ENCODE results near the gene TWIST2.

The TWIST2 gene

DNA sequence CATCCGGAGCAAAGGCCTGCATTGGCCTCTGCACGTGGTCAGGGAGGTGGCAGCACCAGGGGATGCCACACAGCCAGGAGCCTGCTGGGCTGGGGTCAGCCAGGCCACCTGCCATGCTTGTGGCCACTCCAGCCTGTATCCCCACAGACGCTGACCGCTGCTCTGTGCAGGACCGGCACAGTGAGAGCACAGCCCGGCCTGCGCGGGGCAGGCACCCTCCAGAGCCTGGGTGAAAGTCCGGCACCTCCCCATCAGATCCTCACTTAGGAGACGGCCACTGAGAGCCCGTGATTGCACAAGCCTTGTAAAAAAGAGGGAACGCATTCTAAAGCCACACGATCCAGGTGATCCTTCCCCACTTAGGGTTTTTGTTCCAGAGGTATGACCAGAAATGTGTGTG is 42.2 kb downstream of the TWIST2 start:
- DNase-seq (ENCODE audit: low read depth): no peak

DNA sequence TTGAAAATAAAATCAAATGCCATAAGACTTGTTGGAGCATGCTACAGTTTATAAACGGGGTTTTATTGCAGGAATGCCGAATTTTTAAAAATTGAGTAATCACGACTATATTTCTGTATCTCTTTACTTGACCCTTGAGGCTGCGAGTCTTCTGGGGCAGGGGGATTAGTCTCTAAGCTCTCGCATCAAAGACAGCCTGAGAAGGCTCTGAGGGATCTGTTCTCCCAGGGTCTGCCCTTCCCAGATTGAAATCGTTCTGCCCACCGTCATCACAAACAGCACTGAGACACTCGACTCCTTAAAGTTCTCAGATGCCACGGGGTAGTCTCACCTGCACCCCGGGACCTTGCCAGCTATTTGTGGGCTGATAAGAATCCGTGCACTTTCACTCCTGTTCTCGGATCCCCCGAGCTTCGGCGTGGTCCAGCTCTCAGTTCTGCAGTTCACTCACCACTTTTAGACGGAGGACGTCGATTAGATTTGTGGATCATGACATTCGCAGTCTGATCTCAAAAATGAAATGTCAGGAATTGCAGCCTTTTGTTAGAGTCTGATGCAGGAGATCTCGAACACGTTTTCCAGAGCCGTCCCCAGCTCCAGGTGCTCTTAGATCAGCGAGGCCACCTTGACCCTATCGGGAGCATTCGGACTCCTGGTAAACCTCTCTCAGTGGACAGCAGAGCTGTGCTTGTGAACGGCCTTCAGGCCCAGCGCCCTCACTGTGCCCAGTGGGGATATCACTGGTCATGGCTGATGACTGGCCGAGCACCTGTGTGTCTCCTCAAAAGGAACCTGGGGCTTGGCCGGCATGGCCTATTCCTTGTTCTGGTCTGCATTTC is 43.0 kb downstream of the TWIST2 start:
- no peak for DNase-seq (ENCODE audit: low read depth)

DNA sequence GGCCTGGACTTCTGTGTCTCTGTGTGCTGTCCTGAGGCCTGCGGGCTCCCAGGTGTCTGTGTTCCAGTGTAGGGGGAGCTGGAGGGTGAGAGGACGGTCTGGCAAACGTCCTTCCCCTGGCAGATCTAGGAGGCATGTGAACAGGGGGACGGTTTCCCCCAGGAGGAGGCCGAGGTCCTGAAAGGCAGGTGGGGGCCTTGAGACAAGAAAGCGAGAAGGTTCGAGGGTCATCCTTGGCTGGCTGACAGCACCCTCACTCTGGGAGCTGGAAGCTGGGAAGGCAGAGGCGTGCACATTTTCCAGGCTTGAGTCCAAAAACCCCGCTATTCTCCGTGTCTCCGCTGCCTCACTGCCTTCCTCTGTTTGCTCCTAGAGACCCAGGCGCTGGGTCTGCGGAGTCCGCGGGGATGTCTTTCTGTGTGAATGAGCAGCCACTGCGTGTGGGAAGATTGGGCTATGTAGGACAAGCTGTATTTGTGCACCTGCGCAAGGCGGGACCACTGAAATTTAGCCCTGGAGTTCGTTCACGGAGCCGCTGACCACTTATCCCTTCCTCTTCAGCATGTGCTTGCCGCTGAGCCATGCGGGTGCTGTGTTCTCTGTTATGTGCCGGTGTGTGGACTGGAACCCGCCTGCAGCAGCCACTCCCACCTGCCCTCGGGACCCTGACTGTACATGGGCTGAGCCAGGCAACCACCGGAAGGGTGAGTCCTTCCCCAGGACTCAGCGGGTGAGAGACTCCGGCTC is 43.7 kb downstream of the TWIST2 start:
- no peak for DNase-seq (ENCODE audit: low read depth)

DNA sequence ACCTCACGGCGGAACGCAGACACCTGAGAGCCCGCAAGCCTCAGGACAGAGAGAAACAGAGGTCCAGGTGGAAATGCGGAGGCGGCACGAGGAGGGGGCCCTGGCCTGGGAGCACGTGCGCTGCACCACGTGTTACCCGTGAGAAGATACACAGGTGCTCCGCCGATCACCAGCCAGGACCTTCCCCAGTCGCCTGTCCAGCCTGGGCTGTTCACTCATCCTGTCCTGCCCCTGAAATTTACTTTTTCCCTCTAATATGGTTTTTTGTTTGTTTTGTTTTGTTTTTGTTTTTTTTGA is 44.3 kb downstream of the TWIST2 start:
- no peak for DNase-seq (ENCODE audit: low read depth)

DNA sequence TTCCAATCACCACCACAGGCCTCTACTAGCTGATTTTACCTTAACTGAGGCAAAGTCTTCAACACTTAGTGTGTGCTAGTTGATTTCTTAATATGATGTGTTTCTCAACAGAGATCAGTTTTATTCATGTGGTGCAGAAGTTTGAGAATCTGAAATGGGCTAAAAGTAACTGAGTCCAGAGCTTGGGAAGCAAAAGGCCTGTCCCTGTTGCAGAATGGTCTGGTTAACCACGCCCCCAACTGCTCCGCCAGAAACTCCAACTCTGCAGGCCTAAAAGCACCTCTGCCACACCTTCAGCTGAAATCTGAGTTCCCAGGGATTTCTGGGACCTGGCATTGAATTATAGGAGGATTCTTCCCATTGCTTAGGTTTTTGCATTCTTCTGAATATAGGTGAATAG is 44.9 kb downstream of the TWIST2 start:
- DNase-seq (ENCODE audit: low read depth): no peak

DNA sequence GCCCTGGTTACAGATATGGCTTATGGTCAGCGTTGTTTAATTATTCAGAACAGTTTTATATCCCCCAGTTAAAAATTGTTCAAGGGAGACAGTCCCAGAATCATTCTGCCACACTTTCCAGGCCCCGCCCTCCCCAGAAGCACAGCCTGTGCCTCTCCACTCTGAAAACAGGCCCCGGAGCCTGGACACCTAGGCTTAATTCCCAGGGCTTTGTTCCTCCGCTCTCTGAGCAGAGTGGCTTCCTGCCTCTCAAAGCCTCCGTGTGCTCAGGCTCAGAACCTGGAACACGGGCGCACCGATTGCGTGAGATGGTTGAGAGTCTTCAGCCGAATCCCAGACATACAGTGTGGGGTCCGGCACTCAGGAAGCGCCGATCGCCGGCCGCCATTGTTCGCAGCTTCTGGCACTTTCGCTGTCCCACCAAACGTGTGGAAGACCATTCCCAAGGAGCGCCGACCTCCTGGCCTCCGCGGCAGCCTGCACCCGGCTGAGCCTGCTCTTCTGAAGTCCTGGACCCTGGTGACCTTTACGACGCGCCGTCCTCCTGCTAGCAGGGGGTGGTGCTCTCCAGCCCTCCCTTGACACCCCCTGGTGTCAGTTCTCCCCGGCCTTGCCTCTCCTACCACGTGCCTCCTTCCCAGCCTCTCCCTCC is 45.6 kb downstream of the TWIST2 start:
- no peak for DNase-seq (ENCODE audit: low read depth)

DNA sequence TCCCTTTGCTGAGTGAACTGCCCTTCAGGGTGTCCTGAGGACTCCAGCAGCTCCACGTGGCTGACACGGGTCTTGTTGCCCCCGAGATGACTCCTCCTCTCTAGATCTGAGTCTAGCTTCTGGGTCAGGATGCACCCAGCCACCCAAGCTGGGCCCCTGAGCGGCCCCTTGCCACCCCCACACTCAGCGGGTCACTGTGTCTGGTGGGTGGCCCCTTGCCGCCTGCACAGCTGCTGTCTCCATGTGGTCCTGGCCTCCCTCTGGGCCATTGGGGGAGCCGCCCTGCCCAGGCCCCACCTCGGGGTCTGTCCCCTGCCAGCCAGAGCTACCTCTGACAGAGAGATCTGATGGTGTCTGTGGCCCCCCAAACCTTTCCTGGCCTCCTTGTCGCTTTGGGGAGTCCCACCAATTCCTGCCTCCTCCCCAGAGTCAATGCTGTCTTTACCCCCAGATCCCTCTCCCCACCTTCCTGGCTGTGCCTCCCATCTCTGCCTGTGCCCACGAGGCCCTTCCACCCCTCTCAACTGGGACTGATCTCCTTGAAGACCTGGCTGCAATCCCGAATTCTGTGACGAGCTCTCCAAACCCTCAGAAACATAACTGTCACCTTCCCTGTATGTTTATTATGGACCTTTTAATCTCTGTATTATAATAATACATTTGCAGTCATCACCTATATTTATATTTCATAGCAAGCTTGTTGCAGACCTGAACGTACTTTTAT is 46.5 kb downstream of the TWIST2 start:
- DNase-seq (ENCODE audit: low read depth): no peak

DNA sequence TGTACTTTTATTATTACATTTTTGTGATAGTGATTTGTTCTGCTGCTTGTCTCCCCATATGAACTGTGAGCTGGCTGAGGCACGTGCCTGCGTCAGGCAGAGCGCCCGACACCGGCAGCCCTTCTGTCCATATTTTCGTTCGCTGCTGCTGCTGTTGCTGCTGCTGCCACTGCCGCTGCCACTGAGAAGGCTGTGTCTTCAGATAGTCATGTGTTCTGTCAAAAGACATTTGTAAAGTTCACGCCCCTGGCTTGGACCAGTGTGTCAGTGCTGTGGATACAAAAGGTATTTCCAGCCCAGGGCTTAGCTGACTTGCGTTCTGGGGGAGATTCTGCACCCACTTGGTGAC is 47.0 kb downstream of the TWIST2 start:
- no peak for DNase-seq (ENCODE audit: low read depth)

DNA sequence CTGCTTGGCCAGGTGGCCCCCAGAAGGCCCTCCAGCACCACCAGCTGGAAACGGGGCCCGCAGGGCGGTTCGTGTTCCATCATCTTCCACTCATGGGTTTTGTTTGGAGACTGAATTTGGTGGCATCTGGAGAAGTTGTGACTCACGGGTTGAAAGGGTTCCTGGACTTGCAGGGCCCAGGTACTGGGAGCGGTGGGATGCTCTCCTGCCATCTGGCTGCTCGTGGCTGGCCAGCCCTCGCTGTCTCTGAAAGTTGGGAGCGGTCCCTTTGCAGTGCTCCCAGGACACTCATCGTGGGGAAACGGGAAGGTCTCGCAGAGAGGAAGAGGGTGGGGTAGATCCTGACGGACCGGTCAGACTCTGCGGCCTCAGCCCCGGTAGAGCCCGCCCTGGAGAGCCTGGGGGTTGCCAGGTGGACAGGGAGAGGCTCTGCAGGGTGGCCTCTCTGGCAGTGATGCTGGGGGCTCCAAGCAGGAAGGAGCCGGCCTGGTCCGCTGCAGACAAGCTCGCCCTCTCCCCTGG is 47.5 kb downstream of the TWIST2 start:
- no peak for DNase-seq (ENCODE audit: low read depth)

DNA sequence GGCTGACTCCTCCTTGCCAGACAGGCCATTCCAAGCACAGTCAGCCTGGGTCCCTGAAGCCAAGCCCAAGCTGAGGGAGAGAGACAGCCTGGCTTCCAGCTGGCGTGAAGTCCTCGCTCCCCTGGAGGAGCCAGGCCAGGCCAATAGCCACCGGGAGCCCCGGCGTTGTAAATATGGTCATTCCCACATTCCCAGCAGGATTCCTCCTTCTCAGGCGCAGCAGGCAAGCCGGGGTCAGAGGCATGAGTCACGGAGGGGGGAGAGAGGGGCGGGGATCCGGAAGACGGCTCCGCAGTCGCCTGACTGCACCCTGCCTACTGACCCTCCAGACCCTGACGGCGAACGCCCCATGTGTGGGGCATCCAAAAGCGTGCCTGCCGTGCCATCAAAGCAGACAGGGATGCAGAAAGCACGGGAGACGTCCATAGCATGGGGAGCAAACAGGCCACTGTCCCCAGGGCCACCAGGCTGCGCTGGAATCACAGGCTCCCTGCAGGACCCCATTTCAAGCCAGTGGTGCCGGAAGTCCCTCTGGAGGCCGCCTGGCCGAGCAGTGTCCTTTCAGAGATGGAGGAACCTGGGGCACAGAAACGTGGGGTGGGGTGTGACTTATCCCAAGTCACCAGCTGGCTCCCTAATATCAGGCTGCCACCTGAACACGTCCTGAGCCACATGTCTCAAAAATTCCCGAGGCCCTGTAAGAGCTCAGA is 48.2 kb downstream of the TWIST2 start:
- DNase-seq (ENCODE audit: low read depth): no peak

DNA sequence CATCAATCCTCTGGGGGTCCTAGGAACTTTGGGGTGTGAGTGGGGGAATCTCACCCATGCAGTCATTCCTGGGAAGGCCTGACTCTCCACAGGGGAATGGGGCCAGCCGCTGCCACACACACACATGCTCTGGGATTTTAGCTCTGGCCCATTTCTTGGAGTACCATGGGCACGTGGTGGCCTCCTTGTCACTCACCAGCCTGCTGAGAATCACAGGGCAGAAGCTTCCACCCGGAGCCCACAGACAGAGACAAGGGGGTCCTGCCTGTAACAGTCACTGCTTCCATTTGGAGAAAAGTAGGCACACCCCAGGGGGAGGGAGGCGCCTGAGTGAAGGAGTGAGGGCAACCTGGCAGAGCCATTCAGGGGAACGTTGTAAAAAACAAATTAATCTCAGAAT is 48.8 kb downstream of the TWIST2 start:
- no peak for DNase-seq (ENCODE audit: low read depth)

DNA sequence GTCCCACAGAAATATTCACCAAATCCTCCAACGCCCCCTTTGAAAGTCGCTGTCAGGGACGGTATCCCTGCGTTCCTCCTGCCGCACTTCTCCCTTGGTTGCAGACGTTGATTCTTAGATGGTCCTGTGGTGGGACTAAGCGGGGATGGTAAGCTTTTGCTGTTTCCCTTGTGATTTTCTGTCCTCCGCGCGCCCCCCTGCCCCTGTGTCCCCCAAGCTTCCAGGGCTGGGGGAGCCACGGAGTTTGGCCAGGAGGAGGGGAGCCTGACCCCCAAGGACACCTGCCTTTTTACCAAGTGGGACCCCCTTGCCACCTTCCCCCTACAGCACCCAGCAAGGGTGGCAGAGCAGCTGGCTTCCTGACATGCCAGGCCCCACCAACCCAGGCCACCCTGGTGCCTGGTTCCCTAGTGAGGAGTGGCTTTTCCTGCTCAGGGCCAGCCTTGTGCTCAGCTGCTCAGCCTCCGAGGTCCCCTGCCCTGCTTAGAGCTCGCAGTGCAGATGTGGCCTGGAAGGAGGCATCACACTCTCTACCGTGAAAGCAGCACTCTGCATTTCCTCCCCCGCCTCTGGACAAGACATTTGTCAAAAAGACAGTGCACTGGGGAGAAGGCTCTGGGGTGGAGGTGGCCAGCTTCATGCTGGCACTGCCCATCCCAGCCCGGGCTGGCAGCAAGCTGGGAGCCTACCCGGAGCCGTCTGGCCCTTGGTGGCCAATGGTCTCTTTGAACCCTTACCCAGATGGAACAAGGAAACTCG is 49.4 kb downstream of the TWIST2 start:
- no peak for DNase-seq (ENCODE audit: low read depth)

DNA sequence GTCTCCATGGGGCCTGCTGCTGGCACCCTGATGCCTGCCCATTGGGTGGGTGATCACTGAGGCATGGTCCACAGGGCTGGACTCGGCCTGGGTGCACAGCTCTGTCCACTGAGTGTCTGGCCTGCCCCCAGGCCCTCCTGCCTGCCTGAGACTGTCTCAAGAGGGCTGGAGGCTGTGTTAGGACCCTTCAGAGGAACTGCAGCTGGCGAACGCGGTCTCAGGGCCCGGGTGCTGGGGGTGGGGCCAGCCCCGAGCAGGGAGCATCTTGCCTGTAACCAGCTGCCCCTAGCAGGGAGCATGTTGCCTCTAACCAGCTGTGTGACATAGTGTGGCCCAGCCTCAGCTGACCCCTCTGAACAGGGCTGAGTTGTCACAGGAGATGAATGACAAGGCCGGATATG is 50.0 kb downstream of the TWIST2 start:
- no peak for DNase-seq (ENCODE audit: low read depth)

DNA sequence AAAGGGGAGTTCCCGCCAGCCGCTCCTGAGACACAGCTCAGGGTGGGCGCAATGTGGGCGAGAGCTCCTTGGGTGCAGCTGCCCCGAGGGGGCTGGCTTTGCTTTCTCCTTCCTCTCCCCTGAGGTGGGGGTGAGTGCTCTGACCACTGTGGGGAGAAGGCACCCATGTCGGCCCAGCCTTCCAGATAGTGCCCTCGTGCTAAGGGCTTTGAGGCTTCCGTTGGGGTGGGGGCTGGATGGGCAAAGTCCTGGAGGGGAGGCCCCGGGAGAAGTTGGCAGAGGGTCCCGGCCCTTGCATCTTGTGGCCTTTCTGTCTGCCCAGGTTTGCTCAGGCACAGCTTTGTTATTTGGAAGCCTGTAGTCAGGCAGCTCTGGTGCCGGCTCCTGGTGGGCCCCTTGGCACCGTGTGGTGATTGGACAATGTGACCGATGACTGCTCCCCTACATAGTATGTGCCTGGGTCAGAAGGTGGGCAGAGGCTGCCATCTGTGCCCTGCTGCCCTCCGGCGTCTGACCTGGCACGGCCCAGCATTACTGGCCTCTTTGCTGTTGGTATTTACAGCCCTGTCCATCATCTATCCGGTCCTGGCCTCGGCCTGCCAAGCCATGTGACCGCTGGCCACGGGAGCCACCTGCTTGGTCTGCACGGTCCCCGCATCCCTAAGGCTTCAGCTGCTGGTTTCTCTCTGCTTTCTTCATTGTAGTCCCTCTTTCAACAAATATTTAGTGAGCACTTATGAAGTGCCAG is 50.8 kb downstream of the TWIST2 start:
- DNase-seq (ENCODE audit: low read depth): no peak

DNA sequence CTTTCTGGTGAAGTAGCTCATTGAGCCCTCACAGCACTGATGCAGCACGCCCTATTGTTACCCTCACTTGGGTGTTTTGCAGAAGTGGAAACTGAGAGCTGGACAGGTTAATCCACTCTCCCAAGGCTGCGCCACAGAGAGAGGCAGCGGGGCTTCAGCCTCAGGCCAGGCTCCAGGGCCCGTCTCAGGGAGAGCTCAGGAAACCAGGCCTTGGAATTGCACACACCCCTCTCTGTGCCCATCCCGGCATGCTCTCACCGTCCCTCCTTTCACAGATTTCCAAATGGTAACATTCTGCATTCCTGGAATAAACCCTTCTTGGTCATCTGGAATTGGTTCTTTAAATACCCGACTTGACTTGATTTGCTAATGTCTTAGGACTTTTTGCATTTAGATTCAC is 51.5 kb downstream of the TWIST2 start:
- DNase-seq (ENCODE audit: low read depth): no peak

DNA sequence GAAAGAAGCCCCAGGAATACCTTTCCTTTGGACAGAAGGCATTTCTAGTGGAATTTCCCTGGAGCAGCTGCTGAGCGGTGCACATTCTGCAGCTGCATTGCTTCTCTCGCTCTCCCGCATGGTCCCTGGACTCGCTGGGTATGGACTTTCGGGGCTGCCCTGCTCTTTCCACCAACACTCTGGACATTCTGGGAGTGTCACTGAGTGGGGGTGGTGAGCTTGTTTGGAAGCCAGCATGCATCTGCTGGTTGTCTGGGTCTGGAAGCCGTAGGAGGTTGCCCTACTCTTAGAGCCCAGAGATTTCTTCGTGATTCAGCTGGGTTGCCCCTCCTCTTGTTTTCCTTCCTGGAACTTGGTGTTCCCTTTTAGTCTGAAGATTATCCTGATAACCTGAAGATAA is 52.6 kb downstream of the TWIST2 start:
- no peak for DNase-seq (ENCODE audit: low read depth)

DNA sequence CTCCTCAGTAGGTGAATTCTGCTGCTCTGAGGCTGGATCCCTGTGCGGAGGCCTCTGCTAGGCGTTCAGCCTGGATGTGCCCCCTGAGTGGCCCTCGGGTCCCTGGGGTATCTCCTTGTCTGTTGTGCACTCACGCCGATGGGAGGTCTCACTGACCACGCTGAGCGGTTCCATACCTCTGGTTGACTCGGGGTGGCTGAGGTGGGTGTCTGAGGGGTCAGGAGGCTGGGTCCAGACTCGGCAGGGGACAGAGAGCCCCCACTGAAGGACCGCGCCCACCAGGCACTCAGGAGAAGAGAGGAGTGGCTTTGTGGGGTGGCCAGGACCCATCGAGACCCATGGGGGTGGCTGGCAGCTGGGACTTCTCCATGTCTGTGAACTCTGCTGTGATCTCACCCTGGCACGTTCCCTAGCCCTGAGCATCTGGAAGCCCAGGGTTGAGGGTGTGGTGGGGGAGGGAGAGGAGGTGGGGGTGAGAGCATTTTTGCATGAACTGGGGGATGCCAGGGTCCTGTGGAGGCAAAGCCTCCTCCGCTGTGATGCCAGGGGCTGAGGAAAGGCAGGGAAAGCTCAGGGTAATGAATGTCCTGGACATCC is 53.7 kb downstream of the TWIST2 start:
- no peak for DNase-seq (ENCODE audit: low read depth)

DNA sequence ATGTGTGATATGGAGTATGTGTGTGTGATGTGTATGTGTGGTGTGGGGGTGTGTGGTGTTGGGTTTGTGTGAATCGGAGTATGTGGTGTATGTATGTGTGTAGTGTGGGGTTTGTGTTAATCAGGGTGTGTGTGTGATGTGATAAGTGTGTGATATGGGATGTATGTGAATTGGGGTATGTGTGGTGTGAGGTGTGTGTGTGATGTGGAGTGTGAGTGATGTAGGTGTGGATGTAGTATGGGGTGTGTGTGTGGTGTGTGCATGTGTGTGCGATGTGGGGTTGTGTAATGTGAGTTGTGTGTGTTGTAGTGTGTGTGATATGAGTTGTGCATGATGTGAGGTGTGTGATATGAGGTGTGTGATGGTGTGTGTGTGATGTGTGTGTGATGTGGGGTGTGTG is 54.4 kb downstream of the TWIST2 start:
- no peak for DNase-seq (ENCODE audit: low read depth)

DNA sequence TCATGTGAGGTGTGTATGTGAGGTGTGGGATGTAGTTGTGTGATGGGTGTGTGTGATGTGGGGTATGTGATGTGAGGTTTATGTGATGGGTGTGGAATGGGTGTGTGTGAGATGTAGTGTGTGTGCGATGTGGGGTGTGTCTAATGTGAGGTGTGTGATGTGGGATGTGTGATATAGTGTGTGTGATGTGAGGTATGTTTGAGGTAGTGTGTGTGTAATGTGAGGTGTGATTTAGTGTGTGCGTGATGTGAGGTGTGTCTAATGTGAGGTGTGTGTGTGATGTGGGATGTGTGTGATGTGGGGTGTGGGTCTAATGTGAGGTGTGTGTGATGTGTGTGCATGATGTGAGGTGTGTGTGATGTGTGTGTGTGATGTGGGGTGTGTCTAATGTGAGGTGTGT is 55.3 kb downstream of the TWIST2 start:
- no peak for DNase-seq (ENCODE audit: low read depth)

DNA sequence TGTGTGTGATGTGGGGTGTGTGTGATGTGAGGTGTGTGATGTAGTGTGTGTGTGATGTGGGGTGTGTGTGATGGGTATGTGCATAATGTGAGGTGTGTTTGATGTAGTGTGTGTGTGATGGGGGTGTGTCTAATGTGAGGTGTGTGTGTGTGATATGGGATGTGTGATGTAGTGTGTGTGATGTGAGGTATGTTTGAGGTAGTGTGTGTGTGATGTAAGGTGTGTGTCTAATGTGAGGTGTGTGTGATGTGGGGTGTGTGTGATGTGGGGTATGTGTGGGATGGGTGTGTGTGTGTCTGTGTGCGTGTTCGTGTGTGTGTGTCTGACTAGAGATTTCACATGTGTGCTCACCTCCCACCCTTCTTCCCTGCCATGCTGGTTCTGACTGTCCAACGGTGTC is 56.3 kb downstream of the TWIST2 start:
- DNase-seq (ENCODE audit: low read depth): no peak

Measured in stimulated activated CD8-positive, alpha-beta memory T cell treated with anti-CD3 and anti-CD28 coated beads, Interleukin-12 subunit alpha, Interleukin-12 subunit beta, amount 100 ng/mL, for 1 hour (primary cell).